SK-N-MC (cell line): ENCODE results near the gene ADCY3.

Experiments used
- EZH2 ChIP-seq: fragments of 200-600 bp; sonication (generic); IDR thresholded peaks from one replicate; pipeline ENCODE4 v1.6.1; 2017; ENCODE audit warnings: antibody characterized with exemption
- FOXP2 ChIP-seq: optimal IDR thresholded peaks from 2 replicates; pipeline ENCODE3; 2011; ENCODE audit warnings: mild to moderate bottlenecking, moderate library complexity; ENCODE audit not compliant: insufficient read depth; ENCODE audit errors: extremely low read length, control extremely low read depth
- POLR2AphosphoS5 ChIP-seq: IDR thresholded peaks from 2 replicates; pipeline ENCODE4 v1.6.1; 2012; ENCODE audit warnings: mild to moderate bottlenecking, low read depth, low read length, borderline replicate concordance

DNA sequence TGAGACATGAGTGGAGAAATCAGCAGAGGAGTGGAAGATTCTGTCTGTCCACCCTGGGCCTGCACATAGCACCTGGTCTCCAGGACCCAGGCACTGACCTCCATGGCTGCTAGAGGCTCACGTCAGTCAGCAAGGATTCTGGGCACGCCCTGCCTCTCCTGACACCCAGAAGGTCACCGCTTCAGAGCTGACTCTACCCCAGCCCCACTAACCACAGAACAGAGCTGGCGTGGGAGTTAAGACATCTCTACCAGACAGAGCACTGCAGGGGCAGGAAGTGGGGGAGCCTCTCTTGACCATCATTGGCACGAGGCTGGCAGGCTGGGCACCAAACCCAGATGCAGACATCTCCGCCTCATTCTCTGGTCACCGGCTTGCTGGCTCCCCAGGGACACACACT is 3.0 kb downstream of the ADCY3 start:
- TF ChIP-seq POLR2AphosphoS5 (no peak), EZH2 (no peak), FOXP2 (no peak)
